LNCAP (cell line): ENCODE data around the gene FAM110C.

ENCODE experiments used
- TF ChIP-seq, protein P1 (sequence below): fragments of 450-650 bp; IDR thresholded peaks from 2 replicates; pipeline ENCODE4 v1.5.1; 2017; ENCODE audit warnings: mild to moderate bottlenecking

Gene FAM110C

GRCh38 chr2:71309-72035 is 25.2 kb upstream of the FAM110C start:
- TF ChIP-seq, protein P1, sequence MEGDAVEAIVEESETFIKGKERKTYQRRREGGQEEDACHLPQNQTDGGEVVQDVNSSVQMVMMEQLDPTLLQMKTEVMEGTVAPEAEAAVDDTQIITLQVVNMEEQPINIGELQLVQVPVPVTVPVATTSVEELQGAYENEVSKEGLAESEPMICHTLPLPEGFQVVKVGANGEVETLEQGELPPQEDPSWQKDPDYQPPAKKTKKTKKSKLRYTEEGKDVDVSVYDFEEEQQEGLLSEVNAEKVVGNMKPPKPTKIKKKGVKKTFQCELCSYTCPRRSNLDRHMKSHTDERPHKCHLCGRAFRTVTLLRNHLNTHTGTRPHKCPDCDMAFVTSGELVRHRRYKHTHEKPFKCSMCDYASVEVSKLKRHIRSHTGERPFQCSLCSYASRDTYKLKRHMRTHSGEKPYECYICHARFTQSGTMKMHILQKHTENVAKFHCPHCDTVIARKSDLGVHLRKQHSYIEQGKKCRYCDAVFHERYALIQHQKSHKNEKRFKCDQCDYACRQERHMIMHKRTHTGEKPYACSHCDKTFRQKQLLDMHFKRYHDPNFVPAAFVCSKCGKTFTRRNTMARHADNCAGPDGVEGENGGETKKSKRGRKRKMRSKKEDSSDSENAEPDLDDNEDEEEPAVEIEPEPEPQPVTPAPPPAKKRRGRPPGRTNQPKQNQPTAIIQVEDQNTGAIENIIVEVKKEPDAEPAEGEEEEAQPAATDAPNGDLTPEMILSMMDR: no peak

DNA sequence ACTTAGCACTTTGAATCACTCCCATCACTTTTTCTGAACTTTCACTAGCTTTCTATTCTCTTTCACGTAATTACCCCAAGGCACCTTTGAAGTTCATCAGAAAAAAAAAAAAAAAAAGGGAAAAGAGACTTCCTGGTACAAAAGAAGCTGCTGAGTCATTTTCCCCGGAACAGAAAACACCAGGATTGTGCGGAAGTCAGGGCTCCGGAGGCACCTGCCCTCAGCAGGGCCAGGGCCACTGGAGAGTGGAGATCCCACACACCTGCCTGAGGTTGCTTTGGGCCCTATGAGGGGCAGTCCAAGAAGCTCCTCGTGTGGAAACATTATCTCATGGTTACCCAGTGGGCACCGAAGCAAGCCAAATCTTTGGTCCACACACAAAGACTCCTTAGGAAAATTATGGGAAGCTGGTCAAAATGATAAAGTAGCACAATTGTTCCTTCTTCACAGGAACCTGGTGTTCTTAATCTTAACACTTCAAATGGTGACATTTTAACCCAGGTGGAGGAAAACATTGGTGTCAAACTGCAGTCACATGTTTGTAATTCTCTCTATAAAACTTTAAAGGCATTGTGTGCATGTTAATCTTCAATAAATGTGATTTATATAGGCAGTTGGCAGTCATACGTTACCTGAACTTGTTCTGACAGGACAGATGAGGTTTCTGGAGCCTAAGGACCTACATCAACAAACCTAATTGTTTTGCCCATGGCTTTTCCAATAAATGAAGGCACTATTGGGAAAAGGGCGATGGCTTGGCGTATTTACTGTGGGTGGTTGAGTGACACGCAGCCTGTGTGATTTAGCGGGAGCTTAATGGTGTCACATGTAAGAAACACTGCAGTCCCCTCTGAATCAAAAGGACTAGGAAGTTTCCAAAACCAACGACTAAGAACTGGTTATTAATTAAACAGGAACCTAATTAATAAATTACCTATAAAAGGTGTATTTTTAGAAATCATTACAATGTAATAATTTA is 23.4 kb upstream of the FAM110C start:
- TF ChIP-seq, protein P1: no peak

DNA sequence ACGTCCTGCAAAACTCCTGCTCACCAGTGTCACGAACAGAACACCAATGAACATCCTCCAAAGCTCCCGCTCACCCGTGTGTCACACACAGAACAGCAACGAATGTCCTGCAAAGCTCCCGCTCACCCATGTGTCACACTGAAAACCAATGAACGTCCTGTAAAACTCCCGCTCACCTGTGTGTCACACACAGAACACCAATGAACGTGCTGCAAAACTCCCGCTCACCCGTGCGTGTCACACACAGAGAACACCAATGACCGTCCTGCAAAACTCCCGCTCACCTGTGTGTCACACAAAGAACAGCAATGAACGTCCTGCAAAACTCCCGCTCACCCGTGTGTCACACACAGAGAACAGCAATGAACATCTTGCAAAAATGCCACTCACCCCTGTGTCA is 20.5 kb upstream of the FAM110C start:
- TF ChIP-seq, protein P1: no peak

- TF ChIP-seq, protein P1: no peak
These were observed 18.8 kb upstream of the FAM110C start for GRCh38 chr2:65121-65520.

DNA sequence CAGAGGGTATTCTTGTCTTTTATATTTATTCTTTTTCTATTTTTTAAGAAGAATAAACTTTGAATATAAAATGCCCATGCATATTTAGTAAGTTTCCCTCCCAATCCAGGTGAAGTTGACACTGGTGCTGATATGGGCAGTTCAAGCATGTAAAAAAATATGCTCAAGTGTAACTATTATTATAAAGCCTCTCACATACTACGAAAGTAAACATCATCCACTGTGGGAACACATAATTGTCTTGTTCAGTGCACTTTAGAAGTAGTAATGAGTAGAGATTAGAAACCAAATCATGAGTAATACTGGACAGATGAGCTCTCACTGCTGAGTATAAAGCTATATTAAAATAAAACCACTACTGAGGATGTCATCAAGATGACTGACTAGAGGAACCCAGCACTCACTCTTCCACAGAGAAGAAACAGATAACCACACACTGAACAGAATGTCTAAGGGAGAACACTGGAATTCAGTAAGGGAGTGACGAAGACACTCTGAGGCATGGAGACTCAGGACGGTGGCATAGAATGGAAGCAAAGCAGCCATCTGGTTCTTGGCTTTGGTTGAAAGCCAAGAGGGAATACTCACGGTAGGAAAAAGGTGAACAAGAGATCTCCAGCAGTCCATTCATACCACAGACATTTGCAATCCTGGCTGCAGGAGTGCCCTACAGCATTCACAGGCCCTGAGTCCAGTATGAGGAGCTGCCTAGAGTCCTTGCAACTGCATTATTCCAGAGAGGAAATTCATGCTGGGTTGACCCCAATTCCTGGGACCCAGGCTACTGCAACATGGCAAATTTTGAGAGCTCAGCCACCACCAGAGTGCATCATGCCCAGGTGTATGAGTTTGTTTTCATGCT is 9.5 kb upstream of the FAM110C start:
- TF ChIP-seq, protein P1: no peak

- TF ChIP-seq, protein P1: no peak
These were observed 5.3 kb upstream of the FAM110C start for GRCh38 chr2:51613-52012.

GRCh38 chr2:47737-48136 is 1.4 kb upstream of the FAM110C start:
- TF ChIP-seq, protein P1: no peak
